Natural killer cell (primary cell): ENCODE results near the gene AKAP13. TPM values are rescaled to one million over a fixed set of nuclear protein-coding genes. Genes with fewer than 3 reads are reported as not detected.

ENCODE experiments used
- ATAC-seq, 3 donors: fragments of 150-1000 bp in 2 of 3; fragments of 200-7000 bp in 1 of 3; cut with Tn5 transposase; 1 replicate in 1 of 3; 2 replicates in 2 of 3; pipeline ENCODE4 v1.10.0; 2021; ENCODE audit warnings: mild to moderate bottlenecking in 2 of 3, moderate library complexity in 2 of 3
- DNase-seq, 2 donors: peaks; one replicate each; pipeline versions ENCODE4 v3.0.0 to v3.0.0-alpha.2; 2013 to 2021; ENCODE audit warnings: mixed read lengths in 1 of 2
- H3K27ac ChIP-seq: one replicate; pipeline ENCODE4 v1.5.1; 2013; ENCODE audit warnings: mild to moderate bottlenecking, low read length
- H3K27me3 ChIP-seq: one replicate; pipeline ENCODE4 v1.6.1; 2013; ENCODE audit warnings: low read length; ENCODE audit not compliant: control insufficient read depth, insufficient read depth
- H3K36me3 ChIP-seq: one replicate; pipeline ENCODE4 v1.6.1; 2013; ENCODE audit warnings: low read length; ENCODE audit not compliant: control insufficient read depth, insufficient read depth
- H3K4me1 ChIP-seq: one replicate; pipeline ENCODE4 v1.6.1; 2013; ENCODE audit warnings: low read length; ENCODE audit not compliant: control insufficient read depth, insufficient read depth
- H3K4me3 ChIP-seq: one replicate; pipeline ENCODE4 v1.5.1; 2013; ENCODE audit warnings: low read length
- H3K9me3 ChIP-seq: one replicate; pipeline ENCODE4 v1.6.1; 2013; ENCODE audit warnings: low read length; ENCODE audit not compliant: control insufficient read depth, insufficient read depth
- H3K27ac Mint-ChIP-seq, 2 donors: one replicate each; pipeline ENCODE4 v1.8.0; 2022; ENCODE audit warnings: mild to moderate bottlenecking in 2 of 2, mixed read lengths in 2 of 2, moderate library complexity in 1 of 2
- H3K27me3 Mint-ChIP-seq, 2 donors: one replicate each; pipeline ENCODE4 v1.8.0; 2022; ENCODE audit warnings: low read depth in 2 of 2, mixed read lengths in 2 of 2
- H3K36me3 Mint-ChIP-seq: one replicate; pipeline ENCODE4 v1.8.0; 2022; ENCODE audit warnings: mixed read lengths
- H3K4me1 Mint-ChIP-seq, 2 donors: one replicate each; pipeline ENCODE4 v1.8.0; 2022; ENCODE audit warnings: mixed read lengths in 2 of 2
- H3K4me3 Mint-ChIP-seq: one replicate; pipeline ENCODE4 v1.8.0; 2022; ENCODE audit warnings: mild to moderate bottlenecking, moderate library complexity, mixed read lengths
- H3K9me3 Mint-ChIP-seq, 2 donors: one replicate each; pipeline ENCODE4 v1.8.0; 2022; ENCODE audit warnings: mixed read lengths in 2 of 2
- WGBS: methylation state at CpG from one replicate; pipeline ENCODE4 v1.1.7; 2013; ENCODE audit warnings: missing lambda C conversion rate; ENCODE audit not compliant: insufficient coverage; 5-methylcytosine and 5-hydroxymethylcytosine counted together
- intact Hi-C: fragments of 100-400 bp; cut with micrococcal nuclease; formaldehyde crosslinking; loops from one replicate; pipeline ENCODE4 v1.14.2; 2022
- total RNA-seq, 4 donors: library from RNA; stranded (reverse); fragments of 120-200 nt in 1 of 4; gene quantifications; one replicate each; pipeline versions ENCODE4 v1.2.3 to v1.2.4, GENCODE V29; 2013 to 2022
- TF ChIP-seq, protein P1 (sequence below): fragments of 200-600 bp; IDR thresholded peaks from one replicate; pipeline ENCODE4 v1.8.0; 2022; ENCODE audit warnings: antibody characterized with exemption

The AKAP13 gene
- total RNA-seq, 3 donors from 2014 or later (not counting 1 experiment from before 2014, with no cell fraction given): 573 to 661 (median 647) TPM

DNA sequence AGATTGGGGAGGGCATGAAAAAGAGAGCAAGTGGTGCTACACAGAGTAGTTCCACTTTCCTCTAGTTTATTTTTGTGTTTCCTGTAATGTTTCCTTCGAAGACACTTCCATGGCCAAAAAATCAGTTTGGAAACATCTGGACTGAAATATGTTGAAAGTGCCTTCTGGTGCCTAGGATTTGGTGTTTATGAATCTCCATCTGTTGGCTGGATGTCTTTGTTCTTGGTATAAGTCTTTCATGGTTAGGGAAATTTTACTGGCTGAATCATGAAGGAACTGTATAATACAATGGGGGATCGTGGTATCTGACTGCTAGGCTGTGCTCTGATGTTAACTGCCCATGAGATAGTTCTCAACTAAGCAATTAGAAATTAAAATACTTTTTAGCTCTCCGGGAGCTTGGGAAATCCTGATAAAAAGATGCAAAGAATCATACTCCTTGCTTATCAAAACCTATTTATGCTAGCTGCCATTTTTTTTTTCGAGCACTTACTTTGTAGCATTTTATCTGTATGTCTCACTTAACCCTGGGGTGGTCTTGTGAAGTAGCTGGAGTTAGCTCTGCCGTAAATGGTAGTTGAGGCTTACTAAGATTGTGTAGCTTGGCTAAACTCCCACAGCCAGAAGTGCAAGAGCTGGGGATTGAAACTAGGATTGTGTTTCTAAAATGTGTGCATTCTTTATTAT, 21.9 kb downstream of the AKAP13 start:
- no peak overlapping the region for H3K4me3 ChIP-seq
- Mint-ChIP-seq H3K36me3 (no peaks in the 10 kb centered on the region), H3K27ac (no peak overlapping the region), H3K27me3 (no peaks in the 10 kb centered on the region), H3K4me3 (no peak overlapping the region), H3K9me3 (no peaks in the 10 kb centered on the region), H3K4me1 (peaks cover 34 to 42% of the 10 kb centered on the region in 2 donors)
- ATAC-seq (no peak), DNase-seq (no peak)
- H3K27me3 ChIP-seq: no peaks in the 10 kb centered on the region
- H3K4me1 ChIP-seq: peaks cover 13% of the 10 kb centered on the region
- no peaks in the 10 kb centered on the region for H3K9me3 ChIP-seq
- H3K36me3 ChIP-seq: no peaks in the 10 kb centered on the region
- 67% methylated on average over 5 of the region's 5 CpGs for WGBS
- TF ChIP-seq, protein P1, sequence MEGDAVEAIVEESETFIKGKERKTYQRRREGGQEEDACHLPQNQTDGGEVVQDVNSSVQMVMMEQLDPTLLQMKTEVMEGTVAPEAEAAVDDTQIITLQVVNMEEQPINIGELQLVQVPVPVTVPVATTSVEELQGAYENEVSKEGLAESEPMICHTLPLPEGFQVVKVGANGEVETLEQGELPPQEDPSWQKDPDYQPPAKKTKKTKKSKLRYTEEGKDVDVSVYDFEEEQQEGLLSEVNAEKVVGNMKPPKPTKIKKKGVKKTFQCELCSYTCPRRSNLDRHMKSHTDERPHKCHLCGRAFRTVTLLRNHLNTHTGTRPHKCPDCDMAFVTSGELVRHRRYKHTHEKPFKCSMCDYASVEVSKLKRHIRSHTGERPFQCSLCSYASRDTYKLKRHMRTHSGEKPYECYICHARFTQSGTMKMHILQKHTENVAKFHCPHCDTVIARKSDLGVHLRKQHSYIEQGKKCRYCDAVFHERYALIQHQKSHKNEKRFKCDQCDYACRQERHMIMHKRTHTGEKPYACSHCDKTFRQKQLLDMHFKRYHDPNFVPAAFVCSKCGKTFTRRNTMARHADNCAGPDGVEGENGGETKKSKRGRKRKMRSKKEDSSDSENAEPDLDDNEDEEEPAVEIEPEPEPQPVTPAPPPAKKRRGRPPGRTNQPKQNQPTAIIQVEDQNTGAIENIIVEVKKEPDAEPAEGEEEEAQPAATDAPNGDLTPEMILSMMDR: no peak
- intact Hi-C loops: no loop called here
- no peak overlapping the region for H3K27ac ChIP-seq

DNA sequence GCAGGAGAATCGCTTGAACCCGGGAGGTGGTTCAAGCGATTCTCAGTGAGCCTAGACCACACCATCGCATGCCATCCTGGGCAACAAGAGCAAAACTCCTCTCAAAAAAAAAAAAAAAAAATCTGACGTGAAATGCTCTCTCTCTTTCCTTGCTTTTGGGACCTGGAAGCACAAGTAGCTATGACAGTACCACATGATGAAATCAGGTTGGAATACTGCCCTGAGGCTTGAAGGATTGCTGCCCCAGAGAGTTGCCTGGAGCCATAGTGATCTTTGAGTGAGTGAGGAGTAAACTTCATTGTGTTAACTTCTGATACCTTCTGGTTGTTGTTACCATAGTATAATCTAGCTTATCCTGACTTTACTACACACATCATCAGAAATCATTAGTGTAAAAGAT, 23.3 kb downstream of the AKAP13 start:
- Mint-ChIP-seq H3K4me3 (no peak overlapping the region), H3K27ac (peak overlapping the region in 1 of 2 donors; percentile 5), H3K4me1 (peaks cover 47 to 56% of the 10 kb centered on the region in 2 donors), H3K27me3 (no peaks in the 10 kb centered on the region), H3K36me3 (no peaks in the 10 kb centered on the region), H3K9me3 (no peaks in the 10 kb centered on the region)
- no peaks in the 10 kb centered on the region for H3K36me3 ChIP-seq
- 87% methylated on average over 5 of the region's 5 CpGs for WGBS
- ATAC-seq (no peak), DNase-seq (no peak)
- no peak overlapping the region for H3K4me3 ChIP-seq
- no peaks in the 10 kb centered on the region for H3K27me3 ChIP-seq
- intact Hi-C loops: no loop called here
- peaks cover 20% of the 10 kb centered on the region for H3K4me1 ChIP-seq
- H3K9me3 ChIP-seq: no peaks in the 10 kb centered on the region
- peak overlapping the region; percentile 60 for H3K27ac ChIP-seq
- TF ChIP-seq, protein P1: no peak

DNA sequence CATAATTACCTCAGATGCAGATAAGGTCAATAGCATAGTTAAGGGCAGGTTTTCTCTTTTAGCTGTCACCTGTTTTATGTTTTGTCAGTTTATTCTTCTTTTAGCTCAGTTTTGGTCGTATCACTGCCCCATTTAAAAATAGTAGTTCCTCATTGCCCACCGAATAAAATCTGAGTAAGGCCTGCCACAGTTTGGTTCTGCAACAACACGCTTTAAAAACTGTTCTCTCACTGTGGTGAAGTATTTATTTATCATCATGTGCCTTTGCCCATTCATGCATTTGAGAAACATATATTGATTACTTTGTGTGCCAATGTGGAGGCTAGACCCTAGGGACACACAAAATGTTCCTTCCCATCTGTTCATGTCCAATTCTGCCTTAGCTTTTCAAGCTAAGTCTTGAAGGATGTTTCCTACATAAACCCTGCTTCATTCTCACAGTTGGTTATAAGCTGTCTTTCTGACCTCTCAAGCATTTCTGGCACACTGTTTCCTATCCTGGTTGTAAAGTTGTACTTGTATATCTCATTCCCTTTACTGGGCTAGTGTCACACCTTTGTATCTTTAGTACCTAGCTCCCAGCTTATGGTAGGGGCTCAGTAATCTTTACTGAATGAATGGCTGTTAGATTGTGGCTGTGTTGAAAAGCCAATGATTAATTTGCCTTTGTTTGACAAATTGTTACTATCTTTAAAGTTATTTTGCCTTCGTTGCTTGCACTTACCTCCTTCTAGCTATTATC, 23.9 kb downstream of the AKAP13 start:
- Mint-ChIP-seq H3K36me3 (no peaks in the 10 kb centered on the region), H3K4me3 (no peak overlapping the region), H3K4me1 (peaks cover 48 to 58% of the 10 kb centered on the region in 2 donors), H3K27me3 (no peaks in the 10 kb centered on the region), H3K27ac (peak overlapping the region in 1 of 2 donors; percentile 19), H3K9me3 (no peaks in the 10 kb centered on the region)
- peak overlapping the region; percentile 79 for H3K27ac ChIP-seq
- peaks cover 20% of the 10 kb centered on the region for H3K4me1 ChIP-seq
- H3K36me3 ChIP-seq: no peaks in the 10 kb centered on the region
- TF ChIP-seq, protein P1: no peak
- no peaks in the 10 kb centered on the region for H3K27me3 ChIP-seq
- WGBS: 34% methylated on average over 3 of the region's 4 CpGs
- ATAC-seq: no peak
- H3K9me3 ChIP-seq: no peaks in the 10 kb centered on the region
- DNase-seq: no peak
- intact Hi-C loops: no loop called here
- H3K4me3 ChIP-seq: no peak overlapping the region
